MM.1S (cell line): ENCODE data around the gene PPP2R2C.
A peak's percentile ranks its signal among the peaks of the same experiment; 100 is the strongest.

Experiments
- DNase-seq: peaks from one replicate; pipeline ENCODE4 v3.0.0-alpha.2; 2015
- H2AFZ ChIP-seq: fragments of 300-600 bp; sonication (generic); 2 replicates; pipeline ENCODE4 v1.6.0; 2016; ENCODE audit warnings: antibody characterized with exemption, low read length
- H3F3A ChIP-seq: fragments of 300-600 bp; sonication (generic); 2 replicates; pipeline ENCODE4 v1.6.1; 2016; ENCODE audit warnings: mild to moderate bottlenecking, antibody characterized with exemption, low read length, moderate library complexity, mixed read lengths; ENCODE audit not compliant: insufficient read depth
- H3K27ac ChIP-seq: fragments of 300-600 bp; sonication (generic); 2 replicates; pipeline ENCODE4 v1.5.1; 2016; ENCODE audit warnings: mild to moderate bottlenecking, low read length
- H3K27me3 ChIP-seq: fragments of 300-600 bp; sonication (generic); replicated peaks from 2 replicates; pipeline ENCODE4 v1.6.0; 2016; ENCODE audit warnings: low read length; ENCODE audit not compliant: insufficient read depth
- H3K36me3 ChIP-seq: fragments of 300-600 bp; sonication (generic); replicated peaks from 2 replicates; pipeline ENCODE4 v1.6.1; 2016; ENCODE audit warnings: mild to moderate bottlenecking, low read length, mixed read lengths; ENCODE audit not compliant: insufficient read depth
- H3K4me1 ChIP-seq: fragments of 300-600 bp; sonication (generic); 2 replicates; pipeline ENCODE4 v1.6.1; 2016; ENCODE audit warnings: low read length, mixed read lengths
- H3K4me2 ChIP-seq: fragments of 300-600 bp; sonication (generic); 2 replicates; pipeline ENCODE4 v1.6.0; 2016; ENCODE audit warnings: low read depth, low read length
- H3K4me3 ChIP-seq: fragments of 300-600 bp; sonication (generic); 2 replicates; pipeline ENCODE4 v1.5.1; 2016; ENCODE audit warnings: low read length, mixed read lengths
- H3K79me2 ChIP-seq: fragments of 300-600 bp; sonication (generic); 2 replicates; pipeline ENCODE4 v1.6.1; 2016; ENCODE audit warnings: mixed run types, low read length, mixed read lengths
- H3K9ac ChIP-seq: fragments of 300-600 bp; sonication (generic); 2 replicates; pipeline ENCODE4 v1.6.1; 2016; ENCODE audit warnings: low read length, mixed read lengths
- H3K9me2 ChIP-seq: fragments of 300-600 bp; sonication (generic); replicated peaks from 2 replicates; pipeline ENCODE4 v1.6.1; 2016; ENCODE audit warnings: mild to moderate bottlenecking, low read length, mixed read lengths; ENCODE audit not compliant: insufficient read depth
- H3K9me3 ChIP-seq: fragments of 300-600 bp; sonication (generic); replicated peaks from 2 replicates; pipeline ENCODE4 v1.6.1; 2016; ENCODE audit warnings: mild to moderate bottlenecking, low read length, mixed read lengths; ENCODE audit not compliant: insufficient read depth
- H4K20me1 ChIP-seq: fragments of 300-600 bp; sonication (generic); 2 replicates; pipeline ENCODE4 v1.6.1; 2016; ENCODE audit warnings: mild to moderate bottlenecking, low read length, moderate library complexity, mixed read lengths; ENCODE audit not compliant: insufficient read depth
- CTCF ChIP-seq: fragments of 300-600 bp; sonication (generic); IDR thresholded peaks from 2 replicates; pipeline ENCODE4 v1.5.1; 2016; ENCODE audit warnings: antibody characterized with exemption, low read length, mixed read lengths
- EZH2 ChIP-seq: fragments of 300-600 bp; sonication (generic); optimal IDR thresholded peaks from 2 replicates; pipeline ENCODE3; 2017; ENCODE audit warnings: low read depth, mild to moderate bottlenecking, antibody characterized with exemption, low read length, mixed read lengths
- EZH2phosphoT487 ChIP-seq: fragments of 300-600 bp; sonication (generic); IDR thresholded peaks from 2 replicates; pipeline ENCODE4 v1.6.1; 2018; ENCODE audit warnings: antibody characterized with exemption, low read length

PPP2R2C gene

GRCh38 chr4:6281436-6282313 is 190.7 kb downstream of the PPP2R2C start:
- H4K20me1 ChIP-seq, result no peaks in the 10 kb centered on the region
- TF ChIP-seq EZH2phosphoT487 (no peak), EZH2 (no peak), CTCF (no peak)
- peaks cover 26% of the 10 kb centered on the region for H3K4me1 ChIP-seq

GRCh38 chr4:6280365-6280996 is 191.9 kb downstream of the PPP2R2C start:
- Histone ChIP-seq H3K4me2 (no peak overlapping the region), H3K9me3 (no peaks in the 10 kb centered on the region), H3K4me3 (no peak overlapping the region), H3K27me3 (no peaks in the 10 kb centered on the region), H3K79me2 (no peaks in the 10 kb centered on the region), H3K4me1 (peaks cover 26% of the 10 kb centered on the region), H3K27ac (no peak overlapping the region), H3F3A (peaks cover 14% of the 10 kb centered on the region), H3K36me3 (no peaks in the 10 kb centered on the region), H4K20me1 (no peaks in the 10 kb centered on the region), H3K9ac (no peak overlapping the region), H3K9me2 (no peaks in the 10 kb centered on the region), H2AFZ (no peak overlapping the region)
- no peak for DNase-seq
- TF ChIP-seq EZH2, result no peak
- TF ChIP-seq EZH2phosphoT487, result no peak
- no peak for TF ChIP-seq CTCF

More at GRCh38 chr4:6281436-6282313, 190.7 kb downstream of the PPP2R2C start:
- Histone ChIP-seq H3K27me3 (no peaks in the 10 kb centered on the region), H3K9ac (no peak overlapping the region), H3F3A (peaks cover 14% of the 10 kb centered on the region), H3K79me2 (no peaks in the 10 kb centered on the region), H3K9me2 (no peaks in the 10 kb centered on the region), H3K36me3 (no peaks in the 10 kb centered on the region), H3K4me2 (no peak overlapping the region), H3K4me3 (no peak overlapping the region), H2AFZ (no peak overlapping the region), H3K27ac (no peak overlapping the region), H3K9me3 (no peaks in the 10 kb centered on the region)
- DNase-seq, result no peak

GRCh38 chr4:6279582-6280289 is 192.7 kb downstream of the PPP2R2C start:
- peak overlapping the region; percentile 67; the same call in 1 of the 2 replicates for H3K4me2 ChIP-seq

More at GRCh38 chr4:6279582-6280289, 192.7 kb downstream of the PPP2R2C start:
- Histone ChIP-seq H3F3A (peaks cover 14% of the 10 kb centered on the region), H2AFZ (no peak overlapping the region), H4K20me1 (no peaks in the 10 kb centered on the region), H3K27ac (no peak overlapping the region; the same call in 1 of the 2 replicates), H3K4me1 (peaks cover 26% of the 10 kb centered on the region), H3K9me3 (no peaks in the 10 kb centered on the region), H3K9ac (peak overlapping the region; percentile 1; the same call in 1 of the 2 replicates), H3K9me2 (no peaks in the 10 kb centered on the region), H3K27me3 (no peaks in the 10 kb centered on the region), H3K36me3 (no peaks in the 10 kb centered on the region), H3K79me2 (0 out of 2 replicates have a peak, but pooled peaks cover 3% of the 10 kb centered on the region), H3K4me3 (no peak overlapping the region)
- TF ChIP-seq EZH2phosphoT487 (no peak), CTCF (no peak), EZH2 (no peak)
- DNase-seq, result no peak
